GM12872 (cell line): ENCODE measurements around the gene RNF169.

ENCODE experiments used
- TF ChIP-seq, protein P1 (sequence below): IDR thresholded peaks from 3 replicates; pipeline ENCODE4 v1.5.1; 2011; ENCODE audit warnings: low read depth, mild to moderate bottlenecking, low read length, moderate library complexity; ENCODE audit not compliant: insufficient read depth

The RNF169 gene

DNA sequence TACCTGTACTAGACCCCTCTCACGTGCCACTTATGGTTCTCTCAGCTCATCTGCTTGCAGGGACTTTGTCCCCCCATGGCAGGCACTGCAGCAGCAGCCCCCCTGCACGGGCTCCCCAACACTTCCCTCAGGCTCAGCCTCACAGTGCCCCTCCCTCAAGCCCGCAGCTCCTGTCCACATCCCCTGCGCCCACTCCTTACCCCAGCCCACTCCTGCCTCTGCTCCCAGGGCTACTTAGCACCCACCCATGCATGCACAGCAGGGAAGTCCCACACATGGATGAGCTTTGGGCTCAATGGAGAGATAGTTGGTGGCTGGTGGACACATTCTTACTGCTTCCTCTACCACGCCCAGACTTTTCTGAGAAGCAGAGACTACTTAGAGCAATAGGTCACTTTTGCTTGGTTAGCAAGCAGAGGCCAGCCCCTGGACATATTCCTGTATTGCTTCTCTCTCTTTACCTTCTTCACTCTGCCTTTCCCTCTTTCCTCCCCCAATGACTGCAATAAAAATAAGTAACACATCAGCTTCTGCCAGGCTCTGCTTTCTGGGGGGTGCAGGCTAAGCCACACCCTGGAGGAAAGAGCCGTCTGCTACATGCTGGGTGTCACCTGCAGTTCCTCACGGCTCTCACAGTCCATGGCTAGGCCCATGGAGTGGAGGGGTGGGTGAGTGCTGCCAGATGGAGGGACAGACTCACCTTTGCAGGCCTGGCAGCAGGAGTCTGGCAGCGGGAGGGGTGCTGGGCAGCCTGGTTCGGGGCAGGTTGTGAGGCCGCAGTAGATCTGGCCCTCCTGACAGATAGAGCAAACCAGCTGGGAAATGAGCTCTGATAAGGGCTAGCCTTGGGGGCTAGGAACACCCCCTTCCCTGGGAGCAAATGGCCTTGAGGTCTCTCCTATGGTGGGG is 40.8 kb upstream of the RNF169 start:
- TF ChIP-seq, protein P1, sequence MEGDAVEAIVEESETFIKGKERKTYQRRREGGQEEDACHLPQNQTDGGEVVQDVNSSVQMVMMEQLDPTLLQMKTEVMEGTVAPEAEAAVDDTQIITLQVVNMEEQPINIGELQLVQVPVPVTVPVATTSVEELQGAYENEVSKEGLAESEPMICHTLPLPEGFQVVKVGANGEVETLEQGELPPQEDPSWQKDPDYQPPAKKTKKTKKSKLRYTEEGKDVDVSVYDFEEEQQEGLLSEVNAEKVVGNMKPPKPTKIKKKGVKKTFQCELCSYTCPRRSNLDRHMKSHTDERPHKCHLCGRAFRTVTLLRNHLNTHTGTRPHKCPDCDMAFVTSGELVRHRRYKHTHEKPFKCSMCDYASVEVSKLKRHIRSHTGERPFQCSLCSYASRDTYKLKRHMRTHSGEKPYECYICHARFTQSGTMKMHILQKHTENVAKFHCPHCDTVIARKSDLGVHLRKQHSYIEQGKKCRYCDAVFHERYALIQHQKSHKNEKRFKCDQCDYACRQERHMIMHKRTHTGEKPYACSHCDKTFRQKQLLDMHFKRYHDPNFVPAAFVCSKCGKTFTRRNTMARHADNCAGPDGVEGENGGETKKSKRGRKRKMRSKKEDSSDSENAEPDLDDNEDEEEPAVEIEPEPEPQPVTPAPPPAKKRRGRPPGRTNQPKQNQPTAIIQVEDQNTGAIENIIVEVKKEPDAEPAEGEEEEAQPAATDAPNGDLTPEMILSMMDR = no peak

DNA sequence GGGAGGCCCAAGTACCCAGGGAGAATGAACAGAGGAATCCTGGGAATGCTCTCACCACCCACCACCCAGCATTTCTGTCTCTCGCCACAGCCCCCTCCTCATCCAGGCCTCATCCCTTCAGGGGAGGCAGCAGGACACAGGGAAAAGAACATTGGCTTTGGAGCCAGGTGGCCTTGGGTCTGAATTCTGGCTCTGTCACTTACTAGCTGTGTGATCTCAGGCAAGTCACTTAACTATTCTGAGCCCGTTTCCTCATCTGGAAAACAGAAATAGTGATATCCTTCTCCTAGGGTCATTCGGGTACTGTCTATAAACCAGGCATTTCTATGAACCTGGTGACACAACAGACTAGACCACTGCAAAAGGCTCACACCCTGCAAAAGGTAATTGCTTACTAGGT is 39.5 kb upstream of the RNF169 start:
- TF ChIP-seq, protein P1 = no peak

DNA sequence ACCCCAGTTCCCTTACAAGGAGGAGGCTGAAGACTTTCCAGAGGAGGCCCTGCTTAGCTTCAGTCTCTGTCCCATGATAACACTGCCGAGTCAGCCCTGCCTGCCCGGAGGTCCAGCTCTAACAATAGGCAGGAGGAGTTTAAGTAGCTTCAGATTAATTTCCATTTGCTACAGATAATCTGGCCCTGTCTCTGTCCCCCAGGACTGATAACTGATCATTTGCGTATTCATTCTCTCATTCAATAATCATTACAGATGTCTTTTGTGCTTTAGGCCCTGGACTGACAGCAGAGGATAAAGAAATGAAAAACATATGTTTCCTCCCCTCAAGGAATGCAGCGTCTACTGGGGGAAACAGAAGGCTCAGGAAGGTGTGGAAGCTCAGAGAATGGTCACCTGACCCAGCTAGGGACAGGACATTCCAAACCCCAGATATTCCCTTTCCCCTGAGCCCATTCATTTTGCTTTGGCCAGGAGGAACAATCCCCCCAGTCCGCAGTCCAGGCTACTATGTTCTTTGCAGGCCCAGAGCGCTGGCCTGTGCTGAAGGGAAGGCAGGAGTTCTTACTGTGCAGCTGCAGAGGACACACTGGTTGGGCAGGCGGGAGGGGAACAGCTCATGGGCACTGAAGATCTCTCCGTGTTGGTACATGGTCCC is 38.2 kb upstream of the RNF169 start:
- TF ChIP-seq, protein P1 = no peak

DNA sequence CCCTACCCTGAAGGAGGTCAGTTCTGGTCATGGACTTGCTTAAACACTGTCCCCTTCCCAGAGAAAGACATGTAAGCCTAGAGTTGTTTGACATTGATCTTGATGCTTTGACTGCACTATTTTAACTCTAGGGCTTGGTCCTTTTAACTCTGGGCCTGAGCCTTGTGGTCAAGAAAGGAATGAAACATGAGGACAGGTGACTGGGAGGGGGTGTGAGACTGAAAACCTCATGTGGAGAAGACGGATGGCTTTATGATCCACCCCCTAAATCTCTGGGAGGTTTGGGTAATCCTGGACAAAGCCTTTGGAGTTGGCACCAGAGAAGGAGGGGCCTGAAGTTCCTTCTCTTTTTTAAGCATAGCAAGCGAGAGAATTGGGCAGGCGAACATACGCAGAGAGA is 35.0 kb upstream of the RNF169 start:
- TF ChIP-seq, protein P1 = no peak

DNA sequence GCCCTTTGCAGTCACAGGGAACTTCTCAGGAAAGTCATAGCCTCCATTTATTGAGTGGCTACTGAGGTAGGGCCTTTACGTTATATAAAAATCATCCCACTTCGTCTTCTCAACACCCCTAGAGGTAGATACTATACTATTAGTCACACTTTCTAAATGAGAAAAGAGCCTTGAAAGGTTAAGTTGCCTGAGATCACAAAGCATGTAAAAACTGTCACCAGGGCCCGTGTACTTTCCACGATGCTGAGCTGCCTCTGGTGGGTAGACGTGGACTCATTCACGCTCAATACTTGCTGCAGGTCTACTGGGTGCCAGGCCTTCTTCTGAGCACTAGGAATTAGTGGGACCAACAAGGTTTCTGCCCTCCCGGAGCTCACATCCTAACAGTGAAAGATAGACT is 33.7 kb upstream of the RNF169 start:
- TF ChIP-seq, protein P1 = no peak

DNA sequence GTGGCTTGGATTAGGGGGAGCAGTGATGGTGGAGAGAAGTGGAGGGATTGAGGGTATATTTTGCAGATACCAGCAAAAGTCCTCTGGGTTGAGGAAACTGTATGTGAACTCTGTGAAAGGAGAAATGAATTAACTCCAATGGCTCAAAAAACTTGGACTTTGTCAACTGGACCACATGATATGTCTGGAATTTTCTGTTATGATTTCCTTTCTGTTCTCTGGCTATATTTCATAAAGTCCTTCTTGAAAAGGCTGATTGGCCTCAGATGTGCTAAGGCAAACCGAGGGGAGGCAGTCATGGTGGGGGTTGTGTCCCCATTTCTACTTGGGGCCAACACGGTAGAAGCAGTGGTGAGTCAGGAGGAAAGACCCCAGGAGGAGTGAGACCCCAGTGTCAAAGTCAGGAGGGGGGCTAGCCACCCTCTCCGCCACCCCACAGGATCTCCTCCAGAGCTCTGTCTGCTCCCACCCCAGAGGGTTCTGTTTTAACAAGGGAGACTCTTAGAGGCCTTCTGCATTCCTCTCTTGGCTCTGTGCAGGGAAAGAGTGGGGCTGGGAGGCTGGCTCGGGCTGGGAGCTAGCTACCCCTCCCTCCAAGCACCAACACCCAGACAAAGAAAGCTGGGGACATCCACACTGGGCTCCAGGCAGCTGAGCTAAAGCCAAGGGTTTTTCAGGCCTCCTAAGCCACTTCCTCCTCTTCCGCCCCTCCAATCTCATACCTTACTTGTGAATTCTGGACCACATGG is 31.3 kb upstream of the RNF169 start:
- TF ChIP-seq, protein P1 = no peak

DNA sequence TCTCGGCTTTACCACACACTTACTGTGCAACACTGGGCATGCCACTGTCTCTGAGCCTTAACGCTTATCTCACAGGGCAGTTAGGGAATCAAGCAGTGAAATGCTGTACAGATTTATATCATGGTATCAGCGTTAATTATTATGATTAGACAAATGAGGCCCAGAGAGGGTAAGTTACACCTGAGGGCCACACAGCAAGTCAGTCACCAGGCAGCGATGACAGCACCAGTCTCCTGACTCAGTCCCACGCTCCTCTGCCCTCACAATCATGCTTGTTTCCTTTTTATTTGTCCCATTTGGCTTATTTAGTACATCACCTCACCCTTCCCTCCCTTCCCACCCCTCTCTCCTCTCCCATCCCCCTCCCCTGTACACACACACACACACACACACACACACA is 29.6 kb upstream of the RNF169 start:
- TF ChIP-seq, protein P1 = no peak
